Mesenteric fat pad (tissue), 1 donor: Measurements from ENCODE around the gene APBA3. TPM values are rescaled to one million over a fixed set of nuclear protein-coding genes. Genes with fewer than 3 reads are reported as not detected.

Experiments used
- DNase-seq: peaks from one replicate; pipeline ENCODE4 v3.0.0-alpha.2; 2020; ENCODE audit warnings: low spot score
- long read RNA-seq: library from polyadenylated mRNA; unstranded; transcript quantifications from one replicate; pipeline ENCODE4 v2.0.0, GENCODE V29; 2020
- total RNA-seq: library from RNA; stranded (reverse); fragmentation: NEBNext Ultra II Directional; extraction: Animal tissue kit (Norgen Biotek cat#: 25700); gene quantifications from one replicate; pipeline ENCODE4 v1.2.1, GENCODE V29; 2021
- donor health status: DM: yes; HTN: yes; CAD: no.

APBA3 gene, protein sequence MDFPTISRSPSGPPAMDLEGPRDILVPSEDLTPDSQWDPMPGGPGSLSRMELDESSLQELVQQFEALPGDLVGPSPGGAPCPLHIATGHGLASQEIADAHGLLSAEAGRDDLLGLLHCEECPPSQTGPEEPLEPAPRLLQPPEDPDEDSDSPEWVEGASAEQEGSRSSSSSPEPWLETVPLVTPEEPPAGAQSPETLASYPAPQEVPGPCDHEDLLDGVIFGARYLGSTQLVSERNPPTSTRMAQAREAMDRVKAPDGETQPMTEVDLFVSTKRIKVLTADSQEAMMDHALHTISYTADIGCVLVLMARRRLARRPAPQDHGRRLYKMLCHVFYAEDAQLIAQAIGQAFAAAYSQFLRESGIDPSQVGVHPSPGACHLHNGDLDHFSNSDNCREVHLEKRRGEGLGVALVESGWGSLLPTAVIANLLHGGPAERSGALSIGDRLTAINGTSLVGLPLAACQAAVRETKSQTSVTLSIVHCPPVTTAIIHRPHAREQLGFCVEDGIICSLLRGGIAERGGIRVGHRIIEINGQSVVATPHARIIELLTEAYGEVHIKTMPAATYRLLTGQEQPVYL
- 12.1 TPM for total RNA-seq
- long read RNA-seq, transcript APBA3-201 (11 exons, 2,075 nt): major isoform, 38 of 55 reads
- long read RNA-seq, partial matches to known transcripts: 5 of 55 reads
- long read RNA-seq, other reads (novel, unspliced or antisense): 11 of 55 reads

DNA sequence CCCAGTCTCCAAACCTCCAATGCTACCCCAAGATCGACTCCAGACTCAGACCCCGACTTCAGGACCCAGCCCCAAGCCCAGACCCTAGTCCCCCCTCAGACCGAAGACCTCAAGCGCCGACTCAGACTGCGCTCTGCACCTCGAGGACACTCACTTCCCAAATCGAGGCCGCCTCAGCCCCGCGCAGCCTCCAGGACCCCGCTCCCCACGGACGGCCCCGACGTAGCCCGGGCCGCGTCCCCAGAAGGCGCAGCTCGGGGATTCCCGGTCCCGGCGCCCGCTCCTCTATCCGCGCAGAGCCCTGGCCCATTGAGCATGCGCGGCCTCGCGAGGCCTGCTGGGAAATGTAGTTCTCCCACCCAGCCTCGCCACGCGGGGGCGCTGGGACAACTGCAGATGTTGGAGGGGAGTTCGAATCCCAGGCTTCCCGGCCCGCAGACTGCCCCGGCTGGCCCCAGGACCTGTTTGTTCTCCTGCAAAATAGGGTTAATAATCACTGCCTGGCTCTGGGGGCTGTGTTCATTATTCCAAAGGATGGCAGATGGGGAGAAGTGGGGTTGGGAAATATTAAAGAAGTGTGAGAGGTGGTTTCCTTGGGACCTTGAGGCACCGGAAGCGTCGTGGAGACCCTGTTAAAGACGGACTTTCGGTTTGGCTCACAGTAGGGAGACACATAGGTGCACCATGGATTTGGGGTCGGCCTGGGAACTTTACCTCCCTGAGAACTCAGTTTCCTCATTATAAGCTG is at the start of gene APBA3:
TSS of gene APBA3 (minus strand) at position 311 of the 748 bp plus-strand sequence. CDS start 1,428 bp downstream, outside the sequence.
- peak; percentile 98 for DNase-seq

DNA sequence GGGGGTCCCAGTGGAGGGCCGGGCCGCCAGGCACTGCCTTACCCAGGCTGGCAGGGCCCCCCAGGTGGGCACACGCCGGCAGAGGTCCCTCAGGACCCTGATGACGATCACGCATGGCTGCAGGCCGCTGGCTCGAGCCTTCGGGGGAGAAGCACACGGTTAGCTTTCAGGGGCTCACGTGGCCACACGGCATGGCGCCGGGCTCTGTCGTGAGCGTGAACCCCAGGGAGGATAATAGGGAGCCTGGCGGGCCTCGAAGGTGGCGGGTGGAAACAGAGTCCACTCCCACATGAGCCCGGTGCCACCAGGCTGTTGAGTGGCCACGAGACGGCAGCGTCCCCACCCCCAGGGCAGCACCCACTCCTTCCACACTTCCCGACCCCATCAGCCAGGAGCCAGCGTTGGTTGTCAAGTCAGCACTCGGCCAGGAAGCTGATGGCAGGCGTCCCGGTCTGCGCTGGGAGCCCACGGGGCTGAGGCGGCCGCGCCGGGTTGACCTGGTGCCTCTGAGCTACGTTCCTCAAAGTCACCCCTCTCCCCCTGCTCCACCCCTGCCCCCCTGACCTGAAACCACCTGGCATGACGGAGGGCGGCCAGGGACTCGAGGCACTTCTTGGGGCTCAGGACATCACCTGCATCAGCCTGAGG is 49.3 kb upstream of the APBA3 start:
- no peak for DNase-seq

DNA sequence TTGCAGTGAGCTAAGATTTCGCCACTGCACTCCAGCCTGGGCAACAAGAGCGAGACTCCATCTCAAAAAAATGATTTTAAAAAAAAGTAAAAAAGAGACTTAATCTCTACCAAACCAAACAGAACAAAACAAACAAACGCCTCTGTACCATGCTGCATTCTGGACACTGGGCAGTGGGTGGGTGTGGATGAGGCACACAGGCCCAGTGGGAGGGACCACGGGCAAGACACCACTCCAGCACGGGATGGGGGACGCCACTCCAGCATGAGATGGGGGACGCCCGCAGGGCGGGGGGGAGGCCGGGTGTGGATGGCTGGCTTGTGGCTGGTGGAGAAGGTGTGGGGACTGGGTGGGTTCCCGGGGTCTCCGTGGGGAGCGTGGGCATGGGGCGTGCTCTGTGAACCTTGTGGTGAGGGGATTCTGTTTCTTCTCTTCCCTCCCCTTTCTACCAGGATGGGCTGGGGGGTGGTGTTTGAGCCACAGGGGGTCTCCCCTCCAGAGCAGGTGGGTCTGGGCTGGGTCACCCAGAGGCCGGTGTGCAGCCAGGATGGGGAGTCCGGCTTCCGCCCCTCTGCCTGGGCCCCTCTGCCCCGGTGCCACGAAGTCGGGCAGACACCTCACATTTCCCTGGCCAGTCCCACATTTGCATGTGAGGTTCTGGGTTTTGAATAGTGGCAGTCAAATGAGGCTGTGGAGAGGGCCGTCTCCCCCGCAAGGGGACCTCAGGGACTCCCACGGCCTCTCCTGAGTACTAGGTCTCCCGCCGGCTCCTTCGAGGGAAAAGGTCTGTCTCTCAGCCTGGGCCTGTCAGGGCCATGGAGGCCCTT is 48.6 kb upstream of the APBA3 start:
- no peak for DNase-seq

DNA sequence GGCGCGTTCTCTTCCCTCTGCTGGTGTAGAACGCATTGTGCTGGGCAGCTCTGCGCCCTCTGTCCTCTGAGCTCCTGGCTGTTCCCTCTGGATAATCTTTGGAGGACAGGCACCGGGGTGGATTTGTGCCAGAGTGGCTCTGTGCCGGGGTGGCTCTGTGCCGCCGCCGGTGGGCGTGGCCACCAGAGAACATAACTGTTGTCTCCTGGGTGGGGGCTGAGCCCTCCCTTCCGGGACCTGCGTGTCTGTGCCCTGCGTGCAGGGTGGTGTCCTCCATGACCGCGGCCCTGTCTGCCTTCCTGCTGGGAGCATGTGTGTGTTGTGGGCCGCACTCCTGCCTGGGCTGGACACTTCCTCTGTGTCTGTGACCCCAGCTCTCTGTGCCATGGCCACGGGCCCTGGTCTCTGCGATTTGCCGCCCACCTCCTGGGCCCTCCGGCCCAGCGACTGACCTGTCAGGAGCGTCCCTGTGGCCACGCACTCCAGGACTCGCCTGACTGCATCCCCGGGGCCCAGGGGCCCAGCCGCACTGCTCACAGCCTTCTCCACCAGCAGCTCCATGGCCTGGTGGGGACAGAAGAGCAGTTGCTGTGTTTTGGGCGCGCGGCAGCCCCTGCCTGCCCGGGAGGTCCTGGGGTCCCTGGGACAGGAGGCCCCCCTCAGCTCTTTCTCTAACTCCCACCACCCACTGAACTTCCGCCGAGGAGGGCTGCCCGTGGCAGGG is 47.1 kb upstream of the APBA3 start:
- DNase-seq: no peak

DNA sequence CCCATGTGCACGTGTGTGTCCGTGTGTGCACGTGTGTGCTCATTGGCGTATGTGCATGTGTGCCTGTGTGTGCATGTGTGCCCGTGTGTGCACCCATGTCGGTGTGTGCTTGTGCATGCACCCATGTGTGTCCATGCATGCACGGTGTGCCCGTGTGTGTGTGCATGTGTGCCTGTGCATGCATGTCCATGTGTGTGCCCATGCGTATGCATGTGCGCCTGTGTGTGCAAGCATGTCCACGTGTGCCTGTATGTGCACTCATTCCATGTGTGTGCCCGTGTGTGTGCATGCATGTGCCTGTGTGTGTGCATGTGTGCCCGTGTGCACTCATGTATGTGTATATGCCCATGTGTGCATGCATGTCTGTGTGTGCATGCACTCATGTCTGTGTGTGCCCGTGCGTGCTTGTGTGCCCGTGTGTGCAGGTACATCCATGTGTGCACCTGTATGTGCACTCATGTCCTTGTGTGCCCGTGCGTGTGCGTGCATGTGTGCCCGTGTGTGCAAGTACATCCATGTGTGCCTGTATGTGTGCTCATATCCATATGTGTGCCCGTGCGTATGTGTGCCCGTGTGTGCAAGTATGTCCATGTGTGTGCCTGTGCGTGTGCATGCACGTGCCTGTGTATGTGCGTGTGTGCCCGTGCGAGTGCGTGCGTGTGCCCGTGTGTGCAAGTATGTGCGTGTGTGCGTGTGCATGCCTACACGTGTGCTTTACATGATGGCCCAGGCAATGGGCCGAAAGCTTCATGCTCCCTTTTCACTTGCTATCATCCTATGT is 46.3 kb upstream of the APBA3 start:
- DNase-seq: no peak

DNA sequence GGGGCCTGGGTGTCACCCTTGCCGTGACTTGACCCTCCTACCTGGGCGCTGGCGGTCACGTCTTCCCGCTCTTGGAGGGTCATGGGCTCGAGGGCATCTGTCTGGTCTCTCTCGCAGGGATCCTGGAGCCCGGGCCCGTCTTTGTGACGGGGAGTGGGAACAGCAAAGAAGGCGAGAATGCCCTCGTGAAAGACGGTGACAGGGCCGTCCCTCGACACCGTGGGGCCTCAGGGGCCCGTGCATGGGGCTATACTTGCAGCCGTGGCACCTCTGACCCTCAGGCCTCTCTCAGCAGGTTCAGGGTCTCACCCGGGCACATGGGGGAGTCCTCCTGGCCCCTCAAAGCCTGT is 45.6 kb upstream of the APBA3 start:
- no peak for DNase-seq

DNA sequence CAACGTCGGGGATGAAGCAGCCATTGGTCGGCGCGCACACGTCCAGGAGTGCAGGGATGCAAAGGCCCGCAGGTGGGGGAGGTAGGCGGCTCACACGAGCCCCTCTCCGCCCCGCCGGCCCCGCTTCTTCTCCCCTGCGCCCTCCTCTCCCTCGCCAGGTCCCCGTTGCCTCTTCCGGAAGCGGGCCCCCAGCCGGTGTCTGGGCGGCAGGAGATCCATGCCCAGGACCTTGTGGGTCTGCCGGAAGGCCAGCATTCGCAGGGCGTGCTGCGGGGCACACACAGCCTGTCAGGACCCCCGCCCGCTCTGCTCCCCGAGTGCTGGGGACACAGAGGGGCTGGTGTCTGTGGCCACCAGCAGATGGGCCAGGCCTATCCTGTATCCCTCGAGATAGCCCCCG is 44.4 kb upstream of the APBA3 start:
- DNase-seq: no peak

DNA sequence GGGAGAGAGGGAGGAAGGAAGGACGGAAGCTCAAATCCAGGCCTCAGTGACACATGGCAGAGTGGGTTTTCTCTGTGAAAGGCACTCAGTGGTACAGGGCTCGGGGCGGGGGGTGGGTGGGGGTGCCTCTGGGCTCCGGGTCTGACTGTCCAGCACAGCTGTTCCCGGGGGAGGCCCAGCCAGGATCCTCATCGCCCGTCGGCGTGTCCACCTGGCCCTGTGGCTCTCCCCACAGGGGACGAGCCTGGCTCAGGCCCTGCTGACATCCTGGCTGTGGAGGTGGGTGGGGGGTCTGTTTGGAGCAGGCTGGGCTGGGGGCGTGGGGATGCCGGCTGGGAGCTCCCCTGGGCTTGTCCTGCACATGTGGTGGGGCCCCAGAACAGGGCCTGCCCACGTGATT is 42.9 kb upstream of the APBA3 start:
- no peak for DNase-seq

DNA sequence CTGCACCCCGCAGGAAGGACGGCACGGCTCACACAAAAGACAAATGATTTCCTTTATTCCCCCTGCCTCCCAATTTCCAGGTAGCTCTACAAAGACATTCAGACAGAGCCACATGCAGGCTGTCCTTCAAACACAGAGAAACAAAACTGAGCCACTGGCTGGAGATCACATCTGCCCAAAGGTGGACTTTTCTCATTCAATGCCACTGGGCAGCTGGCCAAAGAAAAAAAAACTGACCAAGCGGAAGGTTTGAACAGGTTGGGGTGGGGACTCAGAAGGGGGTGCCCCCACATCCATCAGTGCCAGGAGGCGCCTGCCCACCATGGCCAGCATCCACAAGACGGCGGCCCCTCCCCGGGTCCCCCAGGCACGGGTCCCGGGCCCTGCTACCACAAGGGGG is 42.5 kb upstream of the APBA3 start:
- DNase-seq: no peak

DNA sequence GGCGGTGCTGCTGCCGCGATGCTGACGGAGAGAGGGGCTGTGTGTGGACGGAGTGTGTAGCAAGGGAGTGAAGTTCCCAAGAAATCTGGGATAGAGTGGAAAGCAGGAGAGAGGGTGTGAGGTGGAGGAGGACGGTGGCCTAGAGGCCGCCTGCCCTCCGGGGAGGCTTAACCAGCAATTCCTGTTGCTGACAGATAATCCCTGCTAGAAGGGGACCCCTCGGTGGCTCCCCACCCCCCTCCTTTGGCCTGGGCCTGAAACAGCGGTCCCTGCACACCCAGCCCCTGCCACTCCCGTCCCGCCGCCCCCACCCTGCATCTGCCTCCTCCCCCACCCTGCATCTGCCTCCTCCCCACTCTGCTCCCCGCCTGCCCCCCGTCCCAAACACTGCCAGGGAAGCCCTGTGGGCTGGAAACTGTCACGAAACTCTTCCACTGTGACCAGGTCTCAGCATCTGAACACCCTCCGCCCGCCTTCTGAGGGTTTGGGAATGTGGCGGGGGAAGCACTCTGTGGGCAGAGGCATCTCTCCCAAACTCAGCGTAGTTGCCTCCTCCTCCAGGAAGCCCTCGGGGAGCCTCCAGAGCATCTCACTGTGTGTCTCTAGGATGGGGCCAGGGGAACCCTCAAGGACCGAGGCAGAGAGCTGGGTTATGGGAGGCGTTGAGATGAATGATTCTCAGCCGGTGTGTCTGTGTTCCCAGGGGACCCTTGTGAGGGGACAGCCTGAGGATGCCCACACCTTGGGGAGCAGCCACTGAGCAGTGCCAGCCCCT is 41.8 kb upstream of the APBA3 start:
- DNase-seq: no peak

DNA sequence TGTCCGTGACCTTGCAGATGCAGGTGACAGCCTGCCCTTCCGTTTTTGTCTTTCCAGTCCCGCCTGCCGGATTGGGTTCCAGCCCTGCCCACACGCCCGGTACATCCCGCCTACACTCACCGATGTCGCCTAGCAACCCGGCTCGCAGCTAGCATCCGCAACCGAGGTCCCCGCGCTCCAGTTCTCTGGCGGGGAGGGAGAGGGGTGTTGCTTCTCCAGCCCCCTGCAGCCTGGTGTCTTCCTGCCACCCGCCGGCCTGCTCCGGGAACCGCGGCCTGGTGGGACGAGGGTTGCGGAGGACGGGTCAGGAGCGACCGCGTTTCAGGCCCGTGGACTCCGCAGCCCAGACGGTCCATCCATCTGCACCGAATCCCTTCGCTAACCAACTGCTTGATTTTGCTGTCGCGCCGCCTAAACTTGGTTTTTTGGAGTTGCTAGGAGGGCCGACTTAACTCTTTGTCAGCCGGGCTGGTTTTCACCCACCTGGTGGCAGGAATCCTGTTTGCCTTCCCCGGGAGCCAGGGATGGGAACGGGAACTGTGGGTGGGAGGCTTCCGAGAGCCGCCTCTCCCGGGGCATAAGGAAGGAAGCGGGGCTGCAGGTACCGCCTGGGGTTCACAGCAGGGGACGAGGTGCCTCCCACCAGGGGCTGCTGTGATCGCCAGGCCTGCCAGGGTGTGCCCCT is 40.1 kb upstream of the APBA3 start:
- no peak for DNase-seq

DNA sequence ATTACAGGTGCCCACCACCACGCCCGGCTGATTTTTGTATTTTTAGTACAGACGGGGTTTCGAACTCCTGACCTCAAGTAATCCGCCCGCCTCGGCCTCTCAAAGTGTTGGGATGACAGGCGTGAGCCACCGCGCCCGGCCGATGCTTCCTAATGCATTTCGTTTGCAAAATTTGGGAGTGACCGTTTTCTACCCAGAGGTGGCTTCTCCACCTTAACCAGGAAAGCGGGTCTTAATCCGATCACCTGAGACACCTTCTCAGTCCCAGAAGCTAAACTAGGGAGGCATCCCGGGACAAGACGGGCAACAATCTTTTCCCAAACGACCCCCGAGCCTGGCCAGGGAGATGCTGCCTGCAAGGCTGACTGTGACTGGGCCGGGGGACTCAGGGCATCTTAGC is 39.5 kb upstream of the APBA3 start:
- no peak for DNase-seq

DNA sequence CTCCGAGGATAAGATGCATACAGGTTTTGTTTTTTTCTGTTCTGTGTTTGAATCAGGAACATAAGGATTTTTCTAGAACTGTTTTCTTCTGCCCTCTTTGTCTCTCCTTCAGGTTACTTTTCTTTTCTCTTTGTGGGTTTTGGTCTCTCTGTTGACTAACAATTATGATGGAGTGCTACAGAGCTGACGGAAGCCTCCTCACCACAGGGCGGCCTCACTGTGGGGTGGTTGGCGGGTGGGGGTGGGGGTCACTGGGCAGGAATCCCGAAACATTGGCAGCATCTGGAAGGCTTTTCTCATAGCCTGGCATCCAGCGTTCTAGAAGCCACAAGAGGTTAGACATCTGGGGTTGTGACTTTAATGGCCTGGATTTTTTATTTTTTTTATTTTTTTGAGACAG is 36.6 kb upstream of the APBA3 start:
- DNase-seq: no peak

DNA sequence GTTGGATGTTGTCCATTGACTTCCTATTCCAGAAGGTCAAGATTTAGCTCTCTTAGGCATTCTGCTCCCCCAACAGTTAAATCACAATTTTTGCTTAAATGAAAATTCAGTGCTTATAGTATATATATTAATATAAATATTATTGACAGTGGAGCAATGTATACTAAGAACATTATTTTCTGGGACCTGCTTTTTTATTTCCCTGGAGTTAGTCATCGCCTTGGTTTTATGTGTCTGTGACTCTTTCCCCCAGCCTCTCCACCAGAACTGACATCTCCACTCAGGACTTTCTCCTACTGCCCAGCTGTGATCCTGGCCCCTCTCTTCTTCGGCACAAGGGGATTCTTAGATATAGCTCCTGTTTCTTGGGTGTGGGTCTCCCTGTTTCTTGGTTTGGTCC is 34.9 kb upstream of the APBA3 start:
- DNase-seq: no peak

DNA sequence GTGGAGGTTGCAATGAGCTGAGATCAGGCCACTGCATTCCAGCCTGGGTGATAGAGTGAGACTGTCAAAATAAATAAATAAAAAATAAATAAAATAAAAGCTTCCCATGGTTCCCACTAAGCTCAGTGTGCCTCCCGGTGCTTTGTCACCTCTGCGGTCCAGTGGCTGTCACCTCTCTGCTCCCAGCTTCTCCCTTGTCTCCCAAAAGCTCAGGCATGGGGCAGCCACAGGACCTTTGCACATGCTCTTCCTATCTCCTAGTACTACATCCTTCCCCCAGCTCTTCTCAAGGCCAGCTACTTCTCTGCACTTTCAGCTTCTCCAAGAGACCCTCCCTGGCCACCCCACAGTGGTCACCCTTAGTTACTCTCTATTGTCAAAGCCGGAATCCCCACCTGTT is 32.3 kb upstream of the APBA3 start:
- DNase-seq: no peak

DNA sequence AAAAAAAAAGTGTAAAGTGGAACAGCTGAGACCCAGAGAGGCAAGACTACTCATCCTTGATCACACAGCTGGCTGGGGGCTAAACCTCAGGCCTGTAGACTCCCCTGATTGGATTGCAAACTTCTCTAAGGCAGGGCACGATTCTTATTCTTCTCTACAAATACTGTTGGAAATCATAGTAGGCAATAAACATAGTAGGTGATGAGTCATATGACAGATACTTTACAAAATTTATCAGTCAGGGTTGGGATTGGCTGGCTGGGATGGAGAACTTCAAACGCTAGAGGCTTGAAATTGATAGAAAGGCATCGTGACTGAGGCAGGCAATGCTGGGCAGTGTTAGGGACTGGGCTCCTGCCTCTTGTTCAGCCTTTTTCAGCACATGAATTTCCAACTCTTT is 30.6 kb upstream of the APBA3 start:
- no peak for DNase-seq

DNA sequence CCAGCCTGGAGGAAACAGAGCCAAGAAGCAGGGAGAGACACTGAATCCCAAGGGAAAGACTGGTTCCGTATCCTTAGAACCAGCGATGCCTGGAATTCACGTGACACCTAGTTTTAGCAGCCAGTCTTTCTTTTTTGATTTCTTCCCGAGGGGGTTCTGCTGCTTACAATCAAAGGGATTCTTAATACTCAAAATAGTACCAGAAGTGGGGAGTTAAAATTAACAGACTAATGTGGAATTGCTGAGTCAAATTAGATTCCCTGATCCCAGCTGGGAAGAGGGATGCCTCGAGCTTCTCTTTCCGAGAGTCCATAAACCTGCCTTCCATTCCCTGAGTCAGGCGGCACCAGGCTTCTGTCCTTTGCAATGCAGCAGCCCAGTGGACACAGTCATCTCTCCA is 29.4 kb upstream of the APBA3 start:
- no peak for DNase-seq

DNA sequence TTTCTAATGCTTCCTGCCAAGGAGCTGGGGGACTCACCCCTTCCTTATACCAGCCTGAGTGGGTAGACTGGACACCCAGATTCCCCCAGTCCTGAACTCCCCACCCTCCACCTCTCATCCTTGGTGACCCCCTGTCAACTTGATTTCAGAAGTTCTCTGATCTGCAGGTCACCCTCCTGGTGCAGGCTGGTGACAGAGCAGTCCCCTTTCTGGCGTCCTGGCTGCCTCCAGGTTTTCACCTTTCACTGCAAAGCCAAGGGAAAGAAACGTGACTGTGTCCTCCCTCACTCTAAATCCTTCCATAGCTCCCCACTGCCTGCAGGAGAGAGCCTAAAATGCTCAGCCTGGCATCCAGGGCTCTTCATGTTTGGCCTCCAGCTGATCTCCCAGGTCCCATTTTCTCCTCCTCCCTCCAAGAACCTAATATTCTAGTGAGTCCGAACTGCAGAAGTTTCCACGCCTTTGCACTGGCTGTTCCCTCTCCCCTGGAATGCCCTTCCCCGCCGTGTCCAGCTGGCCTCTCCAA is 28.8 kb upstream of the APBA3 start:
- DNase-seq: no peak
